Astrocyte of the spinal cord (primary cell): Measurements from ENCODE around the gene LAMA5.

ENCODE experiments used
- DNase-seq: peaks from one replicate; pipeline ENCODE4 v3.0.0; 2011; ENCODE audit warnings: low read depth, low spot score
- H3K4me3 ChIP-seq: 2 replicates; pipeline ENCODE4 v1.5.1; 2011; ENCODE audit warnings: low read depth, mild to moderate bottlenecking, low read length, moderate library complexity
- CTCF ChIP-seq: IDR thresholded peaks from 2 replicates; pipeline ENCODE4 v1.5.1; 2012; ENCODE audit warnings: low read depth, mild to moderate bottlenecking, low read length, inconsistent platforms
- in situ Hi-C: cut with HindIII; loops from 2 replicates; pipeline ENCODE4 v1.10.0; 2017; ENCODE audit warnings: low sequenced_read_pairs

LAMA5 gene

GRCh38 chr20:62356589-62357186 lies 10.4 kb downstream of the LAMA5 start:
- DNase-seq: no peak
- no peak for TF ChIP-seq CTCF
- H3K4me3 ChIP-seq: no peak overlapping the region
- in situ Hi-C loops: no loop called here

GRCh38 chr20:62355878-62356588 lies 11.1 kb downstream of the LAMA5 start:
- DNase-seq: peak; percentile 65
- no peak for TF ChIP-seq CTCF
- no peak overlapping the region for H3K4me3 ChIP-seq
- in situ Hi-C loops: no loop called here

- no peak for TF ChIP-seq CTCF
- no peak overlapping the region for H3K4me3 ChIP-seq
- in situ Hi-C loops: no loop called here
- peak; percentile 62 for DNase-seq
Measured at GRCh38 chr20:62355516-62355877, 11.6 kb downstream of the LAMA5 start.

- no peak for TF ChIP-seq CTCF
- DNase-seq: no peak
- in situ Hi-C loops: no loop called here
- H3K4me3 ChIP-seq: no peak overlapping the region
Measured at GRCh38 chr20:62354811-62355341, 12.2 kb downstream of the LAMA5 start.

- in situ Hi-C loops: no loop called here
- no peak for DNase-seq
- no peak overlapping the region for H3K4me3 ChIP-seq
- no peak for TF ChIP-seq CTCF
Measured at GRCh38 chr20:62354031-62354808, 12.9 kb downstream of the LAMA5 start.

- in situ Hi-C loops: no loop called here
- no peak for DNase-seq
- TF ChIP-seq CTCF: no peak
- no peak overlapping the region for H3K4me3 ChIP-seq
Measured at GRCh38 chr20:62353289-62354030, 13.7 kb downstream of the LAMA5 start.
